WTC11 (cell line): ENCODE results near the gene NHERF2. TPM values are rescaled to one million over a fixed set of nuclear protein-coding genes. Genes with fewer than 3 reads are reported as not detected.

Source experiments
- CREB1 ChIP-seq: sonication (generic); formaldehyde crosslinking; IDR thresholded peaks from 2 replicates; pipeline ENCODE4 v1.8.0; 2023; ENCODE audit warnings: mild to moderate bottlenecking, missing genetic modification reagents
- CTCF ChIP-seq: fragments of 200-600 bp; IDR thresholded peaks from 2 replicates; pipeline ENCODE4 v1.8.0; 2022; ENCODE audit warnings: antibody characterized with exemption
- ELF4 ChIP-seq: sonication (generic); formaldehyde crosslinking; IDR thresholded peaks from 2 replicates; pipeline ENCODE4 v1.8.1; 2022; ENCODE audit warnings: low read depth, mild to moderate bottlenecking, moderate library complexity, missing genetic modification reagents
- ETV6 ChIP-seq: sonication (generic); formaldehyde crosslinking; IDR thresholded peaks from 2 replicates; pipeline ENCODE4 v1.8.1; 2022; ENCODE audit warnings: mild to moderate bottlenecking, missing genetic modification reagents
- FOXK1 ChIP-seq: sonication (generic); formaldehyde crosslinking; IDR thresholded peaks from 2 replicates; pipeline ENCODE4 v1.8.0; 2022; ENCODE audit warnings: mild to moderate bottlenecking, moderate library complexity, missing genetic modification reagents
- HMGA2 ChIP-seq: fragments of 250-450 bp; sonication (Bioruptor Pico); IDR thresholded peaks from 2 replicates; pipeline ENCODE4 v1.4.0; 2021; ENCODE audit warnings: mild to moderate bottlenecking, moderate library complexity
- MAX ChIP-seq: sonication (generic); formaldehyde crosslinking; IDR thresholded peaks from 2 replicates; pipeline ENCODE4 v1.8.0; 2022; ENCODE audit warnings: mild to moderate bottlenecking, missing genetic modification reagents
- MYBL2 ChIP-seq: sonication (generic); formaldehyde crosslinking; IDR thresholded peaks from 2 replicates; pipeline ENCODE4 v1.8.1; 2023; ENCODE audit warnings: mild to moderate bottlenecking, moderate library complexity, missing genetic modification reagents
- NFYB ChIP-seq: sonication (generic); formaldehyde crosslinking; conservative IDR thresholded peaks from 2 replicates; pipeline ENCODE4 v1.8.0; 2022; ENCODE audit warnings: low read depth, missing genetic modification reagents
- NR1H2 ChIP-seq: sonication (generic); formaldehyde crosslinking; IDR thresholded peaks from 2 replicates; pipeline ENCODE4 v1.9.0; 2021; ENCODE audit warnings: mild to moderate bottlenecking, moderate library complexity, missing genetic modification reagents
- NR2C2 ChIP-seq: sonication (generic); formaldehyde crosslinking; IDR thresholded peaks from 2 replicates; pipeline ENCODE4 v1.8.0; 2022; ENCODE audit warnings: mild to moderate bottlenecking, missing genetic modification reagents
- NR3C1 ChIP-seq: sonication (generic); formaldehyde crosslinking; conservative IDR thresholded peaks from 2 replicates; pipeline ENCODE4 v1.8.1; 2023; ENCODE audit warnings: low read depth, mild to moderate bottlenecking, missing genetic modification reagents
- RELA ChIP-seq: sonication (generic); formaldehyde crosslinking; IDR thresholded peaks from 2 replicates; pipeline ENCODE4 v1.8.1; 2022; ENCODE audit warnings: missing genetic modification reagents, mild to moderate bottlenecking, borderline replicate concordance
- SOX15 ChIP-seq: fragments of 250-450 bp; sonication (Bioruptor Pico); IDR thresholded peaks from 2 replicates; pipeline ENCODE4 v1.9.0; 2021; ENCODE audit warnings: mild to moderate bottlenecking
- ZBTB21 ChIP-seq: sonication (generic); formaldehyde crosslinking; IDR thresholded peaks from 2 replicates; pipeline ENCODE4 v1.8.1; 2023; ENCODE audit warnings: mild to moderate bottlenecking, missing genetic modification reagents, borderline replicate concordance
- ZNF423 ChIP-seq: fragments of 250-450 bp; sonication (Bioruptor Pico); IDR thresholded peaks from 2 replicates; pipeline ENCODE4 v2.1.2; 2022; ENCODE audit warnings: mild to moderate bottlenecking, moderate library complexity
- ZNF512 ChIP-seq: sonication (generic); formaldehyde crosslinking; IDR thresholded peaks from 2 replicates; pipeline ENCODE4 v1.8.1; 2022; ENCODE audit warnings: missing genetic modification reagents, borderline replicate concordance
- ZNF532 ChIP-seq: fragments of 250-450 bp; sonication (Bioruptor Pico); IDR thresholded peaks from 2 replicates; pipeline ENCODE4 v1.9.0; 2021; ENCODE audit warnings: mild to moderate bottlenecking, borderline replicate concordance
- total RNA-seq: library from RNA; stranded (reverse); gene quantifications from 3 replicates; pipeline ENCODE4 v1.2.3, GENCODE V29; 2021
- TF ChIP-seq, protein P1 (sequence below): sonication (generic); formaldehyde crosslinking; IDR thresholded peaks from 2 replicates; pipeline ENCODE4 v1.8.0; 2023; ENCODE audit warnings: mild to moderate bottlenecking, missing genetic modification reagents
- TF ChIP-seq, protein P2 (sequence below): fragments of 250-450 bp; sonication (Bioruptor Pico); conservative IDR thresholded peaks from 2 replicates; pipeline ENCODE4 v1.9.0; 2021; ENCODE audit warnings: mild to moderate bottlenecking
- TF ChIP-seq, protein P3 (sequence below): sonication (generic); formaldehyde crosslinking; IDR thresholded peaks from 2 replicates; pipeline ENCODE4 v1.8.0; 2022; ENCODE audit warnings: missing genetic modification reagents

Gene NHERF2
- total RNA-seq, 1 experiment from 2014 or later = 31.1 TPM

DNA sequence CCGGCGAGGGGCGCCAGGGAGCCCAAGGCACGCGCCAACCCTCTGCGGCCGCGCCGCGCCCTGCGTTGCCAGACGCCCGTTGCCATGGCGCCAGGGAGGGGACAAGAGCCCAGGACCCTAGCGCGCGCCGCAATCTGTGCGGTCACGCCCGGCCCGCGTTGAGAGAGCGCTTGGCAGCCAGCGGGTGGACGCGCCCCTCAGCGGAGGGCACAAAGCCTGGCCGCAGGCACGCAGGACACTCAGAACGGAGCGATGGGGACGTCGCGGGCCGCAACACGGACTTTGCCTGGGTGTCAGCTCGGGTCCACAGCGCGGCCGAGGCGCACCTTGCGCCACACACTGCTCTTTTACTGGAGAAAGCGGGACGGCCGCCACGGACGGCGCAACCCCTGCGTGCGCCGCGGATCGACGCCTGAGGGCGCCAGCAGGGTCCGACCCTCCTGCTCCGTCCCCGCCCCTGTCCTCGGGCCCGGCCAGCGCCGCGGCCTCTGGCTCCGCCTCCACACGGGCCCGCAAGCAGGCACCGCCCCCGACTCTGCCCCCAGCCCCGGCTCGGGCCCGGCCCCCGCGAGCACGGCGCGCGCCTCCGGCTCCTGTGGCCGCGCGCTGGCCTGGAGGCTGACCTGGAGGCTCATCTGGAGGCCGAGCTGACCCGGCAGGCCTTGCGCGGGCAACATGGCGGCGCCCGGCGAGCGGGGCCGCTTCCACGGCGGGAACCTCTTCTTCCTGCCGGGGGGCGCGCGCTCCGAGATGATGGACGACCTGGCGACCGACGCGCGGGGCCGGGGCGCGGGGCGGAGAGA, 43.0 kb upstream of the NHERF2 start, which contains the start of gene GFER (continued):
- TF ChIP-seq ZNF532 (CRISPR knock-in tag) (0 out of 2 replicates have a peak, but pooled peaks have one; percentile 62), ZBTB21 (CRISPR knock-in tag) (no peak; the same call in 1 of the 2 replicates), SOX15 (no peak), ZNF512 (CRISPR knock-in tag) (no peak), ZNF423 (peak; percentile 11; the same call in 1 of the 2 replicates), NFYB (CRISPR knock-in tag) (0 out of 2 replicates have a peak, but pooled peaks have one; percentile 5), FOXK1 (CRISPR knock-in tag) (peak; percentile 82), NR1H2 (CRISPR knock-in tag) (no peak), NR2C2 (peak; percentile 84), ETV6 (CRISPR knock-in tag) (0 out of 2 replicates have a peak, but pooled peaks have one; percentile 20), CREB1 (no peak), CTCF (no peak), MAX (CRISPR knock-in tag) (peak; percentile 83), MYBL2 (peak; percentile 86), ELF4 (CRISPR knock-in tag) (no peak), HMGA2 (CRISPR knock-in tag) (no peak), NR3C1 (no peak), RELA (no peak; the same call in 1 of the 2 replicates)
- TF ChIP-seq, protein P1, sequence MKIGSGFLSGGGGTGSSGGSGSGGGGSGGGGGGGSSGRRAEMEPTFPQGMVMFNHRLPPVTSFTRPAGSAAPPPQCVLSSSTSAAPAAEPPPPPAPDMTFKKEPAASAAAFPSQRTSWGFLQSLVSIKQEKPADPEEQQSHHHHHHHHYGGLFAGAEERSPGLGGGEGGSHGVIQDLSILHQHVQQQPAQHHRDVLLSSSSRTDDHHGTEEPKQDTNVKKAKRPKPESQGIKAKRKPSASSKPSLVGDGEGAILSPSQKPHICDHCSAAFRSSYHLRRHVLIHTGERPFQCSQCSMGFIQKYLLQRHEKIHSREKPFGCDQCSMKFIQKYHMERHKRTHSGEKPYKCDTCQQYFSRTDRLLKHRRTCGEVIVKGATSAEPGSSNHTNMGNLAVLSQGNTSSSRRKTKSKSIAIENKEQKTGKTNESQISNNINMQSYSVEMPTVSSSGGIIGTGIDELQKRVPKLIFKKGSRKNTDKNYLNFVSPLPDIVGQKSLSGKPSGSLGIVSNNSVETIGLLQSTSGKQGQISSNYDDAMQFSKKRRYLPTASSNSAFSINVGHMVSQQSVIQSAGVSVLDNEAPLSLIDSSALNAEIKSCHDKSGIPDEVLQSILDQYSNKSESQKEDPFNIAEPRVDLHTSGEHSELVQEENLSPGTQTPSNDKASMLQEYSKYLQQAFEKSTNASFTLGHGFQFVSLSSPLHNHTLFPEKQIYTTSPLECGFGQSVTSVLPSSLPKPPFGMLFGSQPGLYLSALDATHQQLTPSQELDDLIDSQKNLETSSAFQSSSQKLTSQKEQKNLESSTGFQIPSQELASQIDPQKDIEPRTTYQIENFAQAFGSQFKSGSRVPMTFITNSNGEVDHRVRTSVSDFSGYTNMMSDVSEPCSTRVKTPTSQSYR = no peak
- TF ChIP-seq, protein P2, sequence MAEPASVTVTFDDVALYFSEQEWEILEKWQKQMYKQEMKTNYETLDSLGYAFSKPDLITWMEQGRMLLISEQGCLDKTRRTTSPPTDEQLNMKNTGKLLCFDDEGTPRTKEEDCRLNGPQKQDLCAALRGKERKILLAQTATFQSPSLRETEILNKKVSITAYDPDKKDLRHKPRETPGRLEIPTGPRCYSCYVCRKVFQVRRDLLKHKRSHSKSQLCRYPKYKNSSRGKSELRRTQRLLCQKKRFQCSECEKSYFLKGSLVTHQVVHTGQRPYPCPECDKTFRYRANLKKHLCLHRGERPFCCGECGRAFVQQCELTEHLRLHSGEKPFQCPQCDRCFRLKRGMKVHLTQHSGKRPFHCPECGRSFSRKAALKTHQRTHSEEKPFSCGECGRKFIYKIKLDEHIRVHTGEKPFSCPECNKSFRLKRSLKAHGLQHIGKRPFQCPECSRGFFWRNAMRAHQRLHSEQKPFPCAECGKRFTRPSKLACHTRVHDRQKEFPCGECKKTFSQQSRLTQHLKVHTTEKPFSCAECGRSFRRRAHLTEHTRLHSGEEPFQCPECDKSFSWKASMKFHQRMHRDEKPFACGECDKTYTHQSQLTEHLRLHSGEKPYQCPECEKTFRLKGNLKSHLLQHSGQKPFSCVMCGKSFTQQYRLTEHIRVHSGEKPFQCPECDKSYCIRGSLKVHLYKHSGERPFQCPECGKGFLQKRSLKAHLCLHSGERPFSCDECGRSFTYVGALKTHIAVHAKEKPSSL (CRISPR knock-in tag) = no peak
- TF ChIP-seq, protein P3, sequence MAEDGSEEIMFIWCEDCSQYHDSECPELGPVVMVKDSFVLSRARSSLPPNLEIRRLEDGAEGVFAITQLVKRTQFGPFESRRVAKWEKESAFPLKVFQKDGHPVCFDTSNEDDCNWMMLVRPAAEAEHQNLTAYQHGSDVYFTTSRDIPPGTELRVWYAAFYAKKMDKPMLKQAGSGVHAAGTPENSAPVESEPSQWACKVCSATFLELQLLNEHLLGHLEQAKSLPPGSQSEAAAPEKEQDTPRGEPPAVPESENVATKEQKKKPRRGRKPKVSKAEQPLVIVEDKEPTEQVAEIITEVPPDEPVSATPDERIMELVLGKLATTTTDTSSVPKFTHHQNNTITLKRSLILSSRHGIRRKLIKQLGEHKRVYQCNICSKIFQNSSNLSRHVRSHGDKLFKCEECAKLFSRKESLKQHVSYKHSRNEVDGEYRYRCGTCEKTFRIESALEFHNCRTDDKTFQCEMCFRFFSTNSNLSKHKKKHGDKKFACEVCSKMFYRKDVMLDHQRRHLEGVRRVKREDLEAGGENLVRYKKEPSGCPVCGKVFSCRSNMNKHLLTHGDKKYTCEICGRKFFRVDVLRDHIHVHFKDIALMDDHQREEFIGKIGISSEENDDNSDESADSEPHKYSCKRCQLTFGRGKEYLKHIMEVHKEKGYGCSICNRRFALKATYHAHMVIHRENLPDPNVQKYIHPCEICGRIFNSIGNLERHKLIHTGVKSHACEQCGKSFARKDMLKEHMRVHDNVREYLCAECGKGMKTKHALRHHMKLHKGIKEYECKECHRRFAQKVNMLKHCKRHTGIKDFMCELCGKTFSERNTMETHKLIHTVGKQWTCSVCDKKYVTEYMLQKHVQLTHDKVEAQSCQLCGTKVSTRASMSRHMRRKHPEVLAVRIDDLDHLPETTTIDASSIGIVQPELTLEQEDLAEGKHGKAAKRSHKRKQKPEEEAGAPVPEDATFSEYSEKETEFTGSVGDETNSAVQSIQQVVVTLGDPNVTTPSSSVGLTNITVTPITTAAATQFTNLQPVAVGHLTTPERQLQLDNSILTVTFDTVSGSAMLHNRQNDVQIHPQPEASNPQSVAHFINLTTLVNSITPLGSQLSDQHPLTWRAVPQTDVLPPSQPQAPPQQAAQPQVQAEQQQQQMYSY (CRISPR knock-in tag) = no peak
